Measurements from ENCODE around the gene MAP3K6. TPM values are rescaled to one million over a fixed set of nuclear protein-coding genes. Genes with fewer than 3 reads are reported as not detected.

The MAP3K6 gene
- total and polyA plus RNA-seq, 9 donors = 5.1 to 45.9 (median 16.6) TPM

GRCh38 chr1:27318596-27318995 is 48.2 kb downstream of the MAP3K6 start:
- DNase-seq = no peak
- 5 to 31% (median 21%) methylated on average over 1 of the region's 1 CpG for WGBS, 3 donors
- H3K9me3 ChIP-seq = no peaks in the 10 kb centered on the region
- H3K36me3 ChIP-seq = no peaks in the 10 kb centered on the region
- no peak for TF ChIP-seq CTCF (IDR thresholded peaks at IDR 0.05)
- TF ChIP-seq EP300 (IDR thresholded peaks at IDR 0.05) = no peak
- no peak for TF ChIP-seq POLR2A (IDR thresholded peaks at IDR 0.05)
- H3K27ac ChIP-seq = no peak overlapping the region
- H3K4me1 ChIP-seq (ENCODE audit: insufficient read depth) = peaks cover 7% of the 10 kb centered on the region
- intact Hi-C loops (cut with DNase I) = no loop called here
- H3K4me3 ChIP-seq = no peak overlapping the region
- H3K27me3 ChIP-seq = no peaks in the 10 kb centered on the region

GRCh38 chr1:27318136-27318535 is 48.6 kb downstream of the MAP3K6 start:
- intact Hi-C loops (cut with DNase I) = no loop called here
- DNase-seq = no peak
- no peaks in the 10 kb centered on the region for H3K9me3 ChIP-seq
- H3K4me1 ChIP-seq (ENCODE audit: insufficient read depth) = peaks cover 5% of the 10 kb centered on the region
- TF ChIP-seq EP300 (IDR thresholded peaks at IDR 0.05) (no peak), POLR2A (IDR thresholded peaks at IDR 0.05) (no peak), CTCF (IDR thresholded peaks at IDR 0.05) (no peak)
- 7 to 14% (median 12%) methylated on average over 4 of the region's 4 CpGs for WGBS, 3 donors
- no peak overlapping the region for H3K27ac ChIP-seq
- H3K27me3 ChIP-seq = no peaks in the 10 kb centered on the region
- H3K36me3 ChIP-seq = no peaks in the 10 kb centered on the region
- H3K4me3 ChIP-seq = no peak overlapping the region

- Histone ChIP-seq H3K9me3 (no peaks in the 10 kb centered on the region), H3K4me1 (ENCODE audit: insufficient read depth) (no peaks in the 10 kb centered on the region), H3K27me3 (no peaks in the 10 kb centered on the region), H3K27ac (no peak overlapping the region), H3K36me3 (no peaks in the 10 kb centered on the region), H3K4me3 (no peak overlapping the region)
- DNase-seq = no peak
- WGBS, 3 donors = 78 to 91% (median 83%) methylated on average over 5 of the region's 5 CpGs
- intact Hi-C loops (cut with DNase I) = no loop called here
- no peak for TF ChIP-seq POLR2A (IDR thresholded peaks at IDR 0.05)
- no peak for TF ChIP-seq CTCF (IDR thresholded peaks at IDR 0.05)
- TF ChIP-seq EP300 (IDR thresholded peaks at IDR 0.05) = no peak
These were observed 49.9 kb downstream of the MAP3K6 start for GRCh38 chr1:27316860-27317259.

- Histone ChIP-seq H3K4me3 (no peak overlapping the region), H3K27me3 (no peaks in the 10 kb centered on the region), H3K36me3 (no peaks in the 10 kb centered on the region), H3K9me3 (no peaks in the 10 kb centered on the region), H3K4me1 (ENCODE audit: insufficient read depth) (no peaks in the 10 kb centered on the region), H3K27ac (no peak overlapping the region)
- intact Hi-C loops (cut with DNase I) = no loop called here
- WGBS, 3 donors = 38 to 44% (median 39%) methylated on average over 2 of the region's 2 CpGs
- DNase-seq = no peak
- TF ChIP-seq CTCF (IDR thresholded peaks at IDR 0.05) = no peak
- no peak for TF ChIP-seq POLR2A (IDR thresholded peaks at IDR 0.05)
- TF ChIP-seq EP300 (IDR thresholded peaks at IDR 0.05) = no peak
These were observed 52.0 kb downstream of the MAP3K6 start for GRCh38 chr1:27314737-27315136.

GRCh38 chr1:27314169-27314568 is 52.6 kb downstream of the MAP3K6 start:
- intact Hi-C loops (cut with DNase I) = no loop called here
- Histone ChIP-seq H3K36me3 (no peaks in the 10 kb centered on the region), H3K27me3 (no peaks in the 10 kb centered on the region), H3K4me1 (ENCODE audit: insufficient read depth) (no peaks in the 10 kb centered on the region), H3K27ac (no peak overlapping the region), H3K9me3 (no peaks in the 10 kb centered on the region), H3K4me3 (no peak overlapping the region)
- WGBS, 3 donors = 59 to 67% (median 64%) methylated on average over 3 of the region's 3 CpGs
- DNase-seq = no peak
- TF ChIP-seq EP300 (IDR thresholded peaks at IDR 0.05) (no peak), POLR2A (IDR thresholded peaks at IDR 0.05) (no peak)

Measured in ovary (tissue), 9 donors.